Common myeloid progenitor, CD34-positive (primary cell): Measurements from ENCODE around the gene C1orf232.

Source experiments
- CTCF ChIA-PET: fragments of 350-600 bp; sonication (Branson Sonifier 250); formaldehyde crosslinking; loops from one replicate; lab custom pipeline; 2021; ENCODE audit warnings: antibody characterized with exemption; lab: Charles Lee
- POLR2A ChIA-PET: fragments of 350-600 bp; sonication (Branson Sonifier 250); formaldehyde crosslinking; loops from one replicate; lab custom pipeline; 2021; ENCODE audit warnings: antibody characterized with exemption; lab: Charles Lee
- DNase-seq, 3 donors: peaks; one replicate each; pipeline versions ENCODE4 v3.0.0 to v3.0.0-alpha.2; 2013
- H3K27ac ChIP-seq, 2 experiments: 1 replicate in 1 of 2; 2 replicates in 1 of 2; pipeline ENCODE4 v1.7.0; 2013; ENCODE audit warnings: inconsistent platforms in 2 of 2, low read length in 2 of 2, mild to moderate bottlenecking in 2 of 2, low read depth in 1 of 2, moderate library complexity in 1 of 2; ENCODE audit not compliant: severe bottlenecking in 2 of 2, insufficient read depth in 1 of 2, poor library complexity in 1 of 2
- H3K27me3 ChIP-seq, 5 experiments: replicated peaks in 2 of 5; 1 replicate in 3 of 5; 2 replicates in 2 of 5; pipeline versions ENCODE4 v1.6.1 to v1.7.0; 2013; ENCODE audit warnings: low read length in 4 of 5, mild to moderate bottlenecking in 2 of 5, moderate library complexity in 2 of 5, inconsistent platforms in 1 of 5; ENCODE audit not compliant: insufficient read depth in 5 of 5, control insufficient read depth in 4 of 5
- H3K36me3 ChIP-seq, 4 experiments: 1 replicate in 2 of 4; 2 replicates in 2 of 4; pipeline versions ENCODE4 v1.6.1 to v1.7.0; 2013; ENCODE audit warnings: low read length in 3 of 4, control low read depth in 1 of 4, mild to moderate bottlenecking in 1 of 4; ENCODE audit not compliant: control insufficient read depth in 4 of 4, insufficient read depth in 4 of 4
- H3K4me1 ChIP-seq, 4 experiments: 1 replicate in 3 of 4; 2 replicates in 1 of 4; pipeline versions ENCODE4 v1.6.1 to v1.7.1; 2013; ENCODE audit warnings: low read length in 3 of 4, mild to moderate bottlenecking in 3 of 4, control low read depth in 1 of 4, inconsistent platforms in 1 of 4, moderate library complexity in 1 of 4; ENCODE audit not compliant: control insufficient read depth in 4 of 4, insufficient read depth in 4 of 4; ENCODE audit errors: control extremely low read depth in 1 of 4
- H3K4me3 ChIP-seq, 7 experiments: 1 replicate in 4 of 7; 2 replicates in 3 of 7; pipeline versions ENCODE4 v1.5.1 to v1.7.0; 2013; ENCODE audit warnings: mild to moderate bottlenecking in 7 of 7, low read length in 6 of 7, moderate library complexity in 6 of 7, inconsistent platforms in 2 of 7, low read depth in 2 of 7, control low read depth in 1 of 7; ENCODE audit not compliant: insufficient read depth in 4 of 7, control insufficient read depth in 1 of 7; ENCODE audit errors: extremely low read depth in 1 of 7
- H3K9me3 ChIP-seq, 5 experiments: 1 replicate in 4 of 5; 2 replicates in 1 of 5; pipeline versions ENCODE4 v1.6.1 to v1.7.1; 2013; ENCODE audit warnings: low read length in 4 of 5, mild to moderate bottlenecking in 2 of 5, inconsistent platforms in 1 of 5, low read depth in 1 of 5, moderate library complexity in 1 of 5; ENCODE audit not compliant: control insufficient read depth in 4 of 5, insufficient read depth in 2 of 5; ENCODE audit errors: control extremely low read depth in 1 of 5
- WGBS: methylation state at CpG from one replicate; pipeline ENCODE4 v1.1.5; 2013; ENCODE audit not compliant: insufficient coverage; 5-methylcytosine and 5-hydroxymethylcytosine counted together

Gene C1orf232

GRCh38 chr1:26114165-26114927 is 54.4 kb downstream of the C1orf232 start:
- CTCF ChIA-PET = interaction anchor here (1.2 to 4.7 kb wide), 5 partner anchors 8 to 31 kb away, joined by 3 to 34 read pairs (median 6); no protein-coding TSS in a partner anchor
- DNase-seq = no peak
- Histone ChIP-seq H3K36me3 (peaks cover 8 to 30% (median 20%) of the 10 kb centered on the region in 4 experiments), H3K27me3 (no peaks in the 10 kb centered on the region), H3K27ac (peak overlapping the region in 1 of 2 experiments; percentile 36), H3K4me1 (peaks cover 16 to 30% (median 26%) of the 10 kb centered on the region in 4 experiments), H3K4me3 (no peak overlapping the region), H3K9me3 (no peaks in the 10 kb centered on the region)
- 98% methylated on average over 9 of the region's 12 CpGs for WGBS
- POLR2A ChIA-PET = no interaction called here
